Muscle of leg (tissue), 11 donors: ENCODE results near the gene PHACTR1. TPM values are rescaled to one million over a fixed set of nuclear protein-coding genes. Genes with fewer than 3 reads are reported as not detected.

ENCODE experiments used
- DNase-seq: peaks from one replicate; pipeline ENCODE4 v3.0.0; 2013
- H3K27ac ChIP-seq: one replicate; pipeline ENCODE4 v1.5.1; 2013; ENCODE audit warnings: mild to moderate bottlenecking, low read length, control low read depth
- H3K27me3 ChIP-seq: one replicate; pipeline ENCODE4 v1.6.1; 2013; ENCODE audit warnings: low read length; ENCODE audit not compliant: control insufficient read depth, insufficient read depth
- H3K36me3 ChIP-seq: one replicate; pipeline ENCODE4 v1.6.1; 2013; ENCODE audit warnings: low read length; ENCODE audit not compliant: control insufficient read depth, insufficient read depth
- H3K4me1 ChIP-seq: one replicate; pipeline ENCODE4 v1.6.1; 2013; ENCODE audit warnings: low read length; ENCODE audit not compliant: control insufficient read depth, insufficient read depth
- H3K4me3 ChIP-seq: one replicate; pipeline ENCODE4 v1.5.1; 2013; ENCODE audit warnings: low read length, control low read depth
- H3K9me3 ChIP-seq: replicated peaks from 2 replicates; pipeline ENCODE4 v1.6.1; 2013; ENCODE audit warnings: low read depth, low read length; ENCODE audit not compliant: control insufficient read depth
- WGBS: methylation state at CpG from one replicate; pipeline ENCODE4 v1.1.5; 2013; ENCODE audit warnings: missing lambda C conversion rate; ENCODE audit not compliant: insufficient coverage; 5-methylcytosine and 5-hydroxymethylcytosine counted together
- polyA plus RNA-seq, 8 donors: library from polyadenylated mRNA; unstranded; fragments of 120-200 nt; gene quantifications; one replicate each; pipeline versions ENCODE4 v1.2.1 to v1.2.3, GENCODE V29; 2013; ENCODE audit warnings: inconsistent platforms in 1 of 8, low replicate concordance in 1 of 8; ENCODE audit not compliant: insufficient read length in 8 of 8, insufficient read depth in 1 of 8
- total RNA-seq: library from RNA; stranded (reverse); fragments of 120-200 nt; gene quantifications from one replicate; pipeline ENCODE4 v1.2.4, GENCODE V29; 2013

PHACTR1 gene
- total and polyA plus RNA-seq, 9 donors, result 3.8 to 9.4 (median 4.6) TPM

DNA sequence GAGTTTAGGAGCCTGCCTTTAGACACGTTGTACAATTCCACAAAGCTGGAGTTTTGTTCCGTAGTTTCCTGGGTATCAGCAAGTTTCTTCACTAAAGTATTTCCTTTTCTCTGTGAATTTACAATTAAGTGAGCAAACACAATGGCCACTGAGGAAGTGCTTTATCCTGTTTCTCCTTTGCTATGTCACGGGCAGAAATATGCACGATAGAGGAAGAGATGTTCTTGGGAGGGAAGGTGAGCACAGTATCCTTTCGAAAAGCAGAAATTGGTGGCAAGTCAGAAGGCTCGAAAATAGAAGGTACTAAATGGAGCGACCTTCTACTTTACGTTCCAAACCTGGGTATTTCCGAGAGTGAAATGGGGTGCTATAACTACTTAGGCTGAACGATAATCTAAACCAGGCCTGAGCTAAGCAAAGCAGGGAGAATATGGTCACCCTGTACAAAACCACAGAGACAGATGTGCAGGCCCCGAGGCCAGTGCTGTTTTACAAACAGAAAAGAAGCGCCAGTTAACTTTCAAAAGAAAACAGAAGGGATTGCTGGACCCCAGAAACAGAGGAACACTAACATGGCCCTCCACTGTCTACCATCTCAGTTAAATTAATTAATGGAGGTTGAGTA lies 352.1 kb downstream of the PHACTR1 start:
- WGBS, result 50% methylated on average over 9 of the region's 12 CpGs
- Histone ChIP-seq H3K9me3 (no peaks in the 10 kb centered on the region), H3K36me3 (no peaks in the 10 kb centered on the region), H3K27me3 (no peaks in the 10 kb centered on the region), H3K4me3 (no peak overlapping the region), H3K4me1 (no peaks in the 10 kb centered on the region), H3K27ac (peak overlapping the region; percentile 65)
- peak; percentile 35 for DNase-seq

DNA sequence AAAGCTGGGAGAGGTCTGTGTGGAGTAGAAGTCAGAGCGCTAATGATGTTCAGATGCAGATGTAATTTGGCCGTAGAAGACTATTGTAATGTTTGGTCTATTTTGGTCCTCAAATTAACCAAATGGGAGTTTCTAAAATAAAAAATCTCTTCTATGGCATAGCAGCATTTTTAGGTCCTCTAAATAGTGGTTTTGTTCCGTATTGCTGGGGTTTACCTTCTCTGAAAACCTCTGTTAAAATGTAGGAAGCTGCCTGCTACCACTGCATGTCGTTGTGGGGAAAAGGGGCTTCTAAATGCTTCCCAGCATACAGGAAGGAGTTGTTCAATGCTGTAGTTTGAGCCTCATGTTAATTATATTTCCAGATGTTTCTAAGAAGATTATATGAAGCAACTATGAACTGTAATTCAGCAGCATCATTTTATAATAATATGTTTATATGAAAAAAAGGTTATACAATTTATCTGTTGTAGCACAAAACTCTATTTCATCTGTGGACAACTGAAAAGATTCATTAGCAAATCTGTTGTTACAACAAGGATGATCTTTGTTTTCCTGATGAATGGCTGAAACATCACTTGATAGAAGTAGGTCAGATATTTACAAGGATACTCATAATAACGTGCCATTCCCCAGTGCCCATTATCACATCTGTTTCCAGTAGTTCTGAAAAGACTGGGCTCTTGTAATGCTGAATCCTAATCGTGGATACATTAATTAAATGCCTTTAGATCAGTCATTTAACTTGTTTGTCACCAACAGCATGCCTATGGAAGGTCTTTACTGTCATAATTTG lies 355.2 kb downstream of the PHACTR1 start:
- no peaks in the 10 kb centered on the region for H3K27me3 ChIP-seq
- WGBS, result no CpG with 5 or more reads among the region's 6 CpGs
- H3K9me3 ChIP-seq, result no peaks in the 10 kb centered on the region
- peak; percentile 64 for DNase-seq
- no peak overlapping the region for H3K4me3 ChIP-seq
- H3K36me3 ChIP-seq, result no peaks in the 10 kb centered on the region
- peak overlapping the region; percentile 80 for H3K27ac ChIP-seq
- peaks cover 5% of the 10 kb centered on the region for H3K4me1 ChIP-seq

DNA sequence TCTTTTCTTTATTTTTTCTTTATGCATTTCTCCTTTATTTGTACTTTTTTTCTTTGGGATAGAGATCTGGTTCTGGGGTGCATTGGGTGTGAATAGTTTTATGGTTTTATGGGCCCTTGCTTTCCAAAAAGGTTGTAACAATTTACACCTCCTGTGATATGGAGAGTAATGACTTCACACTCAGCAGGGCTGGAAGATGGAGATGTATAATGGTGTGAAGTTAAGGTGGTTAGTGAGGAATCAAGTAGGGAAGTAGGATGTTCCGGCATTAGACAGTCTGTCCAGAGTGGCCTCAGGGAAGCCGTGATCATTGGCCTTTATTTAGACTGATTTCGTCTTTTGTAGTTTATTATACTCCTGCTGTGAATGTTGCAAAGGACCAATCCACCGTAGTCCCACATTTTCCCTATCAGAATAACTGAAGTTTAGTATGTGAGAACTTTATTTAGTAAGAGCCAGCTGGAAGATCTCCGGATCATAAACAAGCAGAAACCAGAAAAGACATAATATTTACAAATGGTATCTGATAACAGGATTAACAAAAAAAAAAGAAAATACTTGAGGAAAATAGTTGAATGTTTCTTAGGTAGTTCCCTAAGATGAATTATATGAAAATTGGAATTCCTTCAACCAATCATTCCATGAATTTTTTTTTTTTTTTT lies 356.2 kb downstream of the PHACTR1 start:
- Histone ChIP-seq H3K4me3 (no peak overlapping the region), H3K27ac (no peak overlapping the region), H3K9me3 (no peaks in the 10 kb centered on the region), H3K36me3 (no peaks in the 10 kb centered on the region), H3K27me3 (no peaks in the 10 kb centered on the region), H3K4me1 (peaks cover 5% of the 10 kb centered on the region)
- no CpG with 5 or more reads among the region's 5 CpGs for WGBS
- no peak for DNase-seq

DNA sequence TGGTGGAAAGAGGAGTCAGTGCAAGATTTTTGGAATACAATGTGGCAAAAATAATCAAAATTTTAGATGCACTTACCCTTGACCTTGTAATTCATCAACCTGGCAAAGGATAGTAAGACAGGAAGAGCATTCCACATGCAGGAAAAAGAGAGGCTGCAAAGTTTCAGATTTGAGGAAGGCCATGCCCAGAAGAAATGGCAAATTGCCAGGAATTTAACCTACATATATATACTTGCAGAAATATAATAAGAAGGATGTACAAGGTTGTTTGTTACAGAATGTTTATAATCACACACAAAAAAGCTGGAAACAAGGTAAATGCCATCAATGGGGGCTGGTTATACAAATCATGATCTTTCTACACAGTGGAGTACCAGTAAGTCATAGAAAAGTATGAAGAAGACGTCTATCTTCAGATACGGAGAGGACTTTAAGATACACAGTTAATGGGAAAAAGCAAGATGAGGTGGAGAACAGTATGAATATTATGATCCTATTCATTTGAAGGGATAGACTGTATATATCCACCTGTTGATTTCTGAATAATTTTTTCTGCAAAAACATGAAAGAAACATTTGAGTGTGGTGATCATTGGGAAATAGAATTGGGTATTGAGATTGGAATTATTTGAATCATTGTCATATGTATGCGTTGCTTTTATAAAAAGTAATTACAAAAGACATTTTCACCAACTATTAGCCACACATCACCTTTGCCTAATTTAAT lies 358.0 kb downstream of the PHACTR1 start:
- Histone ChIP-seq H3K36me3 (no peaks in the 10 kb centered on the region), H3K27me3 (no peaks in the 10 kb centered on the region), H3K27ac (no peak overlapping the region), H3K4me1 (peaks cover 5% of the 10 kb centered on the region), H3K4me3 (no peak overlapping the region), H3K9me3 (no peaks in the 10 kb centered on the region)
- no CpG with 5 or more reads among the region's 3 CpGs for WGBS
- DNase-seq, result no peak

DNA sequence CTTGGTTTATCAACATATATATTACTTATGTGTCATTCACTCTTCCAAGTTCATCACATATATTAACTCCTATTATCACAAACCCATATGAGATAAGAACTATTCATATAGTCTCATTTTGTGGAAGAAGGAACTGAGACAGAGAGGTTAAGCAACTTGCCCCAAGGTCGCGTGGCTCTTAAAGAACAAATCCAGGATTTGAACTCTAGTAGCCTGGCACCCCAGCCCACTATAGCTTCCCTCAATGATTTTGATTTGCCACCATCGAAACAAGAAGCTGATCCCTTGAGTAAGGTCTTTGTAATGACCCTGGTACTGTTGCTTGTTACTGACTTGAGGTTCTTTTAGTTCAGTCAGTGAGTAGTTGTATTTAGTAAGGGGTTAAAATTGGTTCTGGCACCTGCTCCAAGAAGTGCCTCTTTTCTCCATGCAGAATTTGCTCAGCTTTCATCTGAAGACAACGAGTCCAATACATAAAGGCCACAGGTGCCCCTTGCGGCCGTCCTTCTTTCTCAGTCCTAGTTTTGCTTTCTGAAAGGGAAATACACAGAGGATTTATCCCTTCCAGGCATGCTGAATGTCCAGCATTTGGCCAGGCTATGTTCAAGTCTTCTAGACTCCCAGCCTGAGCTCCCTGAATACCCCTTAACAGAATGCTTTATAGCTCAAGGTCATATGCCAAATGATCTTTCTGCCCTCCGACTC lies 358.7 kb downstream of the PHACTR1 start:
- no peak overlapping the region for H3K27ac ChIP-seq
- H3K9me3 ChIP-seq, result no peaks in the 10 kb centered on the region
- H3K4me1 ChIP-seq, result peaks cover 5% of the 10 kb centered on the region
- no peaks in the 10 kb centered on the region for H3K27me3 ChIP-seq
- H3K36me3 ChIP-seq, result no peaks in the 10 kb centered on the region
- 54% methylated on average over 3 of the region's 7 CpGs for WGBS
- DNase-seq, result no peak
- no peak overlapping the region for H3K4me3 ChIP-seq

DNA sequence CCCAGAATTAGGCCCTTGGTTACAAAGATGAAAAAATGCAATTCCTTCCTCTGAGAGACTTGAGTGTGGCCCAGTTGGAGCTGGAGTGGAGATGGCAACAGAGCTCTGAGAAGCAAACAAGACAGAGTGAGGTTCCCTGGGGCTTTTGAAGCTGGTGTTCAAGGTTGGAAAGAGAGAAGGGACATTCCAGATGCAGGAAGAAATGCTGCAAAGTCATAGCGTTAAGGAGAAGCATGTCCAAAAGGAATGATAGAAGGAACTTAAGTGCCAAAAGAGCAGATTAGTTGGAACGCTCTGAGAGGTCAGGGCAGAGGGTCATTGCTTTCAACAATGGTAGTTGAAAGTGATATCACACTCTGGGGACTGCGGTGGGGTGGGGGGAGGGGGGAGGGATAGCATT lies 360.0 kb downstream of the PHACTR1 start:
- Histone ChIP-seq H3K27ac (no peak overlapping the region), H3K4me1 (peaks cover 5% of the 10 kb centered on the region), H3K9me3 (no peaks in the 10 kb centered on the region), H3K4me3 (no peak overlapping the region), H3K36me3 (no peaks in the 10 kb centered on the region), H3K27me3 (no peaks in the 10 kb centered on the region)
- 13% methylated on average over 2 of the region's 3 CpGs for WGBS
- no peak for DNase-seq

DNA sequence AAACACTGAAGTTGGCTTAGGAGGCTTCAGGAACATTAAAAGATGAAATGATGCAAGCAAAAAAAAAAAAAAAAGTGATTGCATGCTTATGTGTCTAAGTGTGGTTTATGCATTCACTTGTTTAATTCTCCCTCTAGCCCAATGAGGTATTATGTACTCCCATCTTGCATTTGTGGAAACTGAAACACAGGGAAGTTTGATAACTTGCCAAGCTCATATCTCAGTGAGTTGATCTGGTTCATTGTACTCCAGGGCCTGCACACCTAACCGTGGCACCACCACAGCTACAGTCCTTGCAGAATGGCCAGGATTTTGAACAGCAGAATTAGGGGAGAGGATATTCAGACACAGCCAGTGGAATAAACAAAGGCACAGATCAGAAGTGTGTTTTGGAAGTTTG lies 360.6 kb downstream of the PHACTR1 start:
- Histone ChIP-seq H3K27me3 (no peaks in the 10 kb centered on the region), H3K9me3 (no peaks in the 10 kb centered on the region), H3K36me3 (no peaks in the 10 kb centered on the region), H3K27ac (no peak overlapping the region), H3K4me3 (no peak overlapping the region), H3K4me1 (peaks cover 5% of the 10 kb centered on the region)
- no CpG with 5 or more reads among the region's 1 CpG for WGBS
- no peak for DNase-seq

DNA sequence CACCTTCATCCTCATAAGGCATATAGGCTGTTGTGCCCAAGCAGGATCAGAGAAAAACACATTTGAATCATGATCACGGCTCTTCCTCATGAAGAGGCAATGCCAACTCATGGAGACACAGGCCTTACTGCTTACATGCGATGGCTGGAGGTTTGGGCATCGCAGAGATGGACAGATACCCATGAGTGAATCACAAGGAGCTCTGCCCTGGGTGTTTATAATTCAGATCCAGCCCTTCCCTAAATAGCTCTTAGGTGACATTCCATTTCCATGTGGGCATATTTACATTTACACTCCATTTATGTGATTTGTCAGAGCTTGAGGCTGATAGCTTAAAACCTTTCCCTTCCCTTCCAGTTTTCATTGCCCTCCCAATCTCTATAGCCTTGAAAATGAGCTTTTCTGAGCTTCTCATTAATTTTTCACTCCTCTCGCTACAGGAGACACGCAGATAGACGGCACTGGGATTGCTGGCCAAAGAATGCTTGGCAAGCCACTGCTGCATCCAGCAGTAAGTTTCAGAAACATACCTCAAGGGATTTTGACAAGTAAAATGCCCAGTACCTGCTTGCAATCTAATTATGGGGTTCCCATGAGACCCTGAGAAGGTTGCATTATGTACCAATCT lies 362.6 kb downstream of the PHACTR1 start:
- no peaks in the 10 kb centered on the region for H3K27me3 ChIP-seq
- H3K4me1 ChIP-seq, result peaks cover 5% of the 10 kb centered on the region
- no peak for DNase-seq
- H3K27ac ChIP-seq, result no peak overlapping the region
- 85% methylated on average over 5 of the region's 6 CpGs for WGBS
- no peaks in the 10 kb centered on the region for H3K36me3 ChIP-seq
- no peak overlapping the region for H3K4me3 ChIP-seq
- no peaks in the 10 kb centered on the region for H3K9me3 ChIP-seq

DNA sequence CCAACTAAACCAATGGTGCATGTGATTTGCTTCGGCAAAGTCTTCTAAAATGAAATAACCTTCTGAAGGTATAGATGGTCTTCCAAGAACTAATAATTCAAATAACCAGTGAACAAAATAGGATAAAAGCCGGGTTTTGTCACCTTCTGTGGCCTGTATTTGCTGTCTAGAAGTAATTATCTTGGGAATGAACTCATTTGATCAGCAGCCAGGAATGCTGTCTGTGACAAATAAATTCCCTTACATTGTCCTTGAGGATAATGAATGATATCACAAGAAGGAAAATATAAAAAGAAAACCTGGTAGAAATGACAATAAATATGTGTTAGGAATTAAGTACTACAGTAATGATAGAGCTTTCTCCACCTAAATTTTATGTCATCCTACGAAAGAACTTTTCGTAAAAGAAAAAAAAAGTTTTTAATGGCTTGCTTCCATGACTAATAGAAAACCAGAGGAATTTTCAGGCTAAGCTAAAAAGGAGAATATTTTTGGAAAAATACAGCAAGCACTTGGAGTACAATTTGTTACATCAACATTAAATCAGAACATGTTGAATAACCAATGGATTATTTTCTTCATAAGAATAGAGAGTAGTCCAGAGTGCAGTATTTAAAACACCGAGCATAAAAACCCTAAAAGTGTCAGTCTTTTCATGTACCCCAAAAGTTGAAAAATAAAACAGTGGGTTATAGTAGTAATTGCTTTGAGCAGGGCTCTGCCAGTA lies 364.1 kb downstream of the PHACTR1 start:
- no peak overlapping the region for H3K27ac ChIP-seq
- peaks cover 5% of the 10 kb centered on the region for H3K4me1 ChIP-seq
- no CpG with 5 or more reads among the region's 5 CpGs for WGBS
- no peaks in the 10 kb centered on the region for H3K27me3 ChIP-seq
- peak; percentile 23 for DNase-seq
- no peak overlapping the region for H3K4me3 ChIP-seq
- H3K9me3 ChIP-seq, result no peaks in the 10 kb centered on the region
- no peaks in the 10 kb centered on the region for H3K36me3 ChIP-seq
